Measurements from ENCODE around the gene EFHC1.

- TF ChIP-seq CTCF (IDR thresholded peaks at IDR 0.05) = no peak
- TF ChIP-seq POLR2A (IDR thresholded peaks at IDR 0.05) = no peak
These were observed 109.2 kb downstream of the EFHC1 start for GRCh38 chr6:52529311-52529710.

Data from thyroid gland (tissue), 4 donors.